ENCODE measurements around the gene UBAC2.

The UBAC2 gene

GRCh38 chr13:99289674-99290337 is 89.2 kb downstream of the UBAC2 start:
- Histone ChIP-seq H3K4me2 (ENCODE audit: low read length) (no peak overlapping the region), H3K36me3 (ENCODE audit: control insufficient read depth, insufficient read depth, low read length) (no peaks in the 10 kb centered on the region), H3K27ac (no peak overlapping the region), H3K9ac (no peak overlapping the region), H3K9me3 (ENCODE audit: control insufficient read depth, low read length) (no peaks in the 10 kb centered on the region), H2AFZ (no peak overlapping the region), H3K4me1 (no peaks in the 10 kb centered on the region), H3K27me3 (ENCODE audit: control insufficient read depth, insufficient read depth, low read length) (no peaks in the 10 kb centered on the region), H3K4me3 (ENCODE audit: low read depth, low read length) (no peak overlapping the region), H3K79me2 (no peaks in the 10 kb centered on the region)
- TF ChIP-seq, protein P1, sequence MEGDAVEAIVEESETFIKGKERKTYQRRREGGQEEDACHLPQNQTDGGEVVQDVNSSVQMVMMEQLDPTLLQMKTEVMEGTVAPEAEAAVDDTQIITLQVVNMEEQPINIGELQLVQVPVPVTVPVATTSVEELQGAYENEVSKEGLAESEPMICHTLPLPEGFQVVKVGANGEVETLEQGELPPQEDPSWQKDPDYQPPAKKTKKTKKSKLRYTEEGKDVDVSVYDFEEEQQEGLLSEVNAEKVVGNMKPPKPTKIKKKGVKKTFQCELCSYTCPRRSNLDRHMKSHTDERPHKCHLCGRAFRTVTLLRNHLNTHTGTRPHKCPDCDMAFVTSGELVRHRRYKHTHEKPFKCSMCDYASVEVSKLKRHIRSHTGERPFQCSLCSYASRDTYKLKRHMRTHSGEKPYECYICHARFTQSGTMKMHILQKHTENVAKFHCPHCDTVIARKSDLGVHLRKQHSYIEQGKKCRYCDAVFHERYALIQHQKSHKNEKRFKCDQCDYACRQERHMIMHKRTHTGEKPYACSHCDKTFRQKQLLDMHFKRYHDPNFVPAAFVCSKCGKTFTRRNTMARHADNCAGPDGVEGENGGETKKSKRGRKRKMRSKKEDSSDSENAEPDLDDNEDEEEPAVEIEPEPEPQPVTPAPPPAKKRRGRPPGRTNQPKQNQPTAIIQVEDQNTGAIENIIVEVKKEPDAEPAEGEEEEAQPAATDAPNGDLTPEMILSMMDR (IDR thresholded peaks at IDR 0.05), result no peak

DNA sequence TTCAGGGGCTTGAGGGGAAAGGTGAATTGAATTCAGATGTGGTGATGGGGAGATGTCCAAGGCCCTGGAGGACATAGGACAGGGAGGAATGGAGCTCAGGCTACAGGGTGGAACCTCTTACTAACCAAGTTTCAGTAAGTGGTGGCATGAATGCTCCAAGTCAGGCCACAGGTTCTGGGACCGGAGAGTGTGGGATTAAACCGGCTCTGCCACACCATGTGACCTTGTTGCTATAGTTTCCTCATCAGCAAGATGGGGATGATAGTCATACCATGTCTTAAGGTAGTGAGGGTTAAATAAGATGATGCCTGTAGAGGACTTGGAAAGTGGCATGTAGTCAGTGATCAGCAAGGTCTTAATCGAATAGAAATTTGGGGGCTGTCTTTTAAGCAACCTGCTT is 90.2 kb downstream of the UBAC2 start:
- Histone ChIP-seq H3K27ac (no peak overlapping the region), H3K9me3 (ENCODE audit: control insufficient read depth, low read length) (no peaks in the 10 kb centered on the region), H3K4me2 (ENCODE audit: low read length) (no peak overlapping the region), H3K36me3 (ENCODE audit: control insufficient read depth, insufficient read depth, low read length) (no peaks in the 10 kb centered on the region), H3K27me3 (ENCODE audit: control insufficient read depth, insufficient read depth, low read length) (no peaks in the 10 kb centered on the region), H2AFZ (no peak overlapping the region), H3K9ac (no peak overlapping the region), H3K4me1 (no peaks in the 10 kb centered on the region), H3K4me3 (ENCODE audit: low read depth, low read length) (no peak overlapping the region), H3K79me2 (no peaks in the 10 kb centered on the region)
- TF ChIP-seq, protein P1 (IDR thresholded peaks at IDR 0.05), result no peak

- H3K4me2 ChIP-seq (ENCODE audit: low read length), result no peak overlapping the region
- H3K4me3 ChIP-seq (ENCODE audit: low read depth, low read length), result no peak overlapping the region
- no peaks in the 10 kb centered on the region for H3K4me1 ChIP-seq
- H2AFZ ChIP-seq, result no peak overlapping the region
- H3K79me2 ChIP-seq, result no peaks in the 10 kb centered on the region
- H3K9me3 ChIP-seq (ENCODE audit: control insufficient read depth, low read length), result no peaks in the 10 kb centered on the region
- no peaks in the 10 kb centered on the region for H3K27me3 ChIP-seq (ENCODE audit: control insufficient read depth, insufficient read depth, low read length)
- H3K36me3 ChIP-seq (ENCODE audit: control insufficient read depth, insufficient read depth, low read length), result no peaks in the 10 kb centered on the region
- TF ChIP-seq, protein P1 (IDR thresholded peaks at IDR 0.05), result no peak
- no peak overlapping the region for H3K9ac ChIP-seq
- no peak overlapping the region for H3K27ac ChIP-seq
Observed at GRCh38 chr13:99293178-99293577, 92.5 kb downstream of the UBAC2 start.

GRCh38 chr13:99294198-99294597 is 93.5 kb downstream of the UBAC2 start:
- H3K4me1 ChIP-seq, result no peaks in the 10 kb centered on the region

More at GRCh38 chr13:99294198-99294597, 93.5 kb downstream of the UBAC2 start:
- Histone ChIP-seq H3K36me3 (ENCODE audit: control insufficient read depth, insufficient read depth, low read length) (no peaks in the 10 kb centered on the region), H3K9ac (no peak overlapping the region), H3K27me3 (ENCODE audit: control insufficient read depth, insufficient read depth, low read length) (no peaks in the 10 kb centered on the region), H3K4me2 (ENCODE audit: low read length) (no peak overlapping the region), H3K79me2 (no peaks in the 10 kb centered on the region), H3K27ac (no peak overlapping the region), H2AFZ (no peak overlapping the region), H3K4me3 (ENCODE audit: low read depth, low read length) (no peak overlapping the region), H3K9me3 (ENCODE audit: control insufficient read depth, low read length) (no peaks in the 10 kb centered on the region)
- TF ChIP-seq, protein P1 (IDR thresholded peaks at IDR 0.05), result no peak
